Measurements from ENCODE around the gene UNC13B. TPM values are rescaled to one million over a fixed set of nuclear protein-coding genes. Genes with fewer than 3 reads are reported as not detected.
A peak's percentile ranks its signal among the peaks of the same experiment; 100 is the strongest.

Gene UNC13B
- total RNA-seq, 2 donors from 2014 or later, result 1.4 to 1.7 TPM

DNA sequence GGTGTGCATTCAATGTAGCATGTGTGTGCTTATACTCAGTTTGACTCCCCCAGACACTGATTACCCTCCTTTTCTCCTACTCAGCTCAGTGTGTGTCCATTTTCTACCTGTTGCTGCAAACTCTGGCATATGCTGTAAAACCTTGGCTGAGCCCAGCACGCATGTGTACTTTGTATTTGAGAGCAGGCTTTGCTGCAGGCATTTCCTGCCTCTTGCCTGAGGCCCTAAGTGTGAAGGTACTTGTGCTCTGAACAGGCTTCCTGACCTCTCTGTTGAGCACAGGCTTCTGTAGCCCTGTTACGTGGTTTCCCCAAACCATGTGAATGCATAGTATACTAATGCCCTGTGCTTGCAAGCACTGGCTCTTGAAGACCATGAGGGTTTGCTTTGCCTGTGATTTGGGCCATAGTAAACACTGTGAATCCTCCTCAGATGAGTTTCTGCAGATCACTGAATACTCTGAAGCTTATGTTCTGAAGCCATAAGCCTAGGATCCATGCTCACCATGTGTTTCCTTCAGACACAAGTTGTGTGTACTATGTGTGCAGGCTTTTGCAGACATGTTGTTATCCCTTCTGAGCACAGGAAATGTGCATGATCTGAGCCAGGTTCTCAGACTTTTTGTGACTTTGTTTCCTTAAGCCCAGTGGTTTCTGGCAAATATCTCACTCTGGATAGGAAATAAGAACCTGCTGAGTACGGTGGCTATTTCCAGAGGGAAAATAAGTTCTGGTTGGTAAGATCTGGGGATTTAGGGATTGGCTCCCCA lies 203.2 kb downstream of the UNC13B start:
- Mint-ChIP-seq H3K27ac (no peak overlapping the region), H3K4me1 (no peaks in the 10 kb centered on the region), H3K27me3 (no peaks in the 10 kb centered on the region), H3K4me3 (no peak overlapping the region), H3K36me3 (ENCODE audit: low read depth) (no peaks in the 10 kb centered on the region), H3K9me3 (no peaks in the 10 kb centered on the region)
- no peak for ATAC-seq (replicated peaks)

DNA sequence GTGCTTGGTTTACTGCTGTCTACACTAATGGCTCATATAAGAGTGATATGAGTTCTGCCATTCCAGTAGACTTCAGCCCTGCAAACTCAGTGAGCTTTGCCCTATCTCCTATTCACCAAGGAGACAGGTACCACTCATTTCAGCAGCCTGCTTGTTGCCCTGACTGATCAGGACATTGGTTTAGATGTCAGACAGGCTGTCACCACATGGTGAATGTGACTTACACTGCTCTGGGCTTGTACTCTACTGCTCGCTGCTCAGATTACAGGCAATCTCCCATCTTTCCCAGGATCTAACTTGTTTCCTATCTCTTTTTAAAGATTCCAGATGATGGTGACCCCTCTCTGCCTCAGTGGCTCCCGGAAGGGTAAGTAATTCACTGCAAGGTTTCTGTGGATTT lies 204.8 kb downstream of the UNC13B start:
- Mint-ChIP-seq H3K27ac (no peak overlapping the region), H3K9me3 (no peaks in the 10 kb centered on the region), H3K4me1 (no peaks in the 10 kb centered on the region), H3K27me3 (no peaks in the 10 kb centered on the region), H3K4me3 (no peak overlapping the region), H3K36me3 (ENCODE audit: low read depth) (no peaks in the 10 kb centered on the region)
- no peak for ATAC-seq (replicated peaks)

DNA sequence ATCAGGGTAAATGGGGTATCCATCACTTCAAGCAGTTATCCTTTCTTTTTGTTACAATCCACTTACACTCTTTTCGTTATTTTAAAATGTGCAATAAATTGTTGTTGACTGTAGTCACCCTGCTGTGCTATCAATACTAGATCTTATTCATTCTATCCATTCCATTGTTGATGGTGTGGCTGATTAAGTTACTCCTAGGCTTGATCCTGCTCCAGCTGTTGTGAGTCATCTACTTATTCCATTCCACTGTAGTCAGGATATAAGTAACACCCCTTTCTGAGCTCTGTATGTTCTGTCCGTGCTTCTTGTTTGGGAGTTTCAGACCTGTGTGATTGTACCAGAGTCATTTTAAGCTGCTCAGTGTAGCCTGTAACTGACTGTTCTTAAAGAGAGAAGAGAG lies 205.6 kb downstream of the UNC13B start:
- Mint-ChIP-seq H3K4me1 (no peaks in the 10 kb centered on the region), H3K27me3 (no peaks in the 10 kb centered on the region), H3K36me3 (ENCODE audit: low read depth) (no peaks in the 10 kb centered on the region), H3K9me3 (no peaks in the 10 kb centered on the region), H3K4me3 (no peak overlapping the region), H3K27ac (no peak overlapping the region)
- ATAC-seq (replicated peaks), result no peak

DNA sequence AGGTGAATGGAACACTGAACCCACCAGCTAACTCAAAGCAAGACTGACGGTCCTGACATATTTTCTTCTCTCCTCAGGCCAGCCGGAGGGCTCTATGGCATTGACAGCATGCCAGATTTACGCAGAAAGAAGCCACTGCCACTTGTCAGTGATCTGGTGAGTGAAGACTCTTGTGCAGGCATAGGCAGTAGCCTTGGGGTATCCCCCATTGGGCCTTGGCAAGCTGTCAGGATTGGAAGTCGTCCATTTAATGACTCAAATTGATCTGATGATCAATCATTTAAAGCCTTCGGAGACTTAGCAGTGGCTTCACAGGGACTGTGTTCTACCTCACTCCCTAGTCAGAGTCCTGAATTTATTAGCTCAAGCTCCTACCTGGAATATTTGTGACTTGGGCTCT lies 208.4 kb downstream of the UNC13B start:
- no peak overlapping the region for H3K27ac Mint-ChIP-seq
- H3K4me1 Mint-ChIP-seq, result no peaks in the 10 kb centered on the region

DNA sequence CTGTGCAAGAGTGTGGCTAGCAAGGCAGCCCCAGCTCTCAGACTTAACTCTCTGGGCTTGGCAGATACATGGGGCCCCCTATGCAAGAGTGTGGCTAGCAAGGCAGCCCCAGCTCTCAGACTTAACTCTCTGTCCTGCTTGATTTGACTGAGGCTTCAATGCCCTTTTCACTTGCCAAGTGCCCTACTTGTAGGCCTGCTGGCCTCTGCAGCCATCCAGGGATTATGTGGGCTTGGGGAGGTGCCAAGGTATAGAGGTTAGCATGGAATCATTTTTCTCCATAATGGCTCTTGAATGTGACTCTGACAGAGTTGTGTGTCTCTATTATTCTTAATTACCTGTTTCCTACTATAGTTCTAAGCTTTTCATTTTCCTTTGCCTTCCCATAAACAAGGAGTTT lies 212.6 kb downstream of the UNC13B start:
- H3K27ac Mint-ChIP-seq, result no peak overlapping the region
- H3K4me1 Mint-ChIP-seq, result no peaks in the 10 kb centered on the region
- no peaks in the 10 kb centered on the region for H3K9me3 Mint-ChIP-seq
- H3K4me3 Mint-ChIP-seq, result no peak overlapping the region
- no peaks in the 10 kb centered on the region for H3K27me3 Mint-ChIP-seq
- ATAC-seq (replicated peaks), result no peak
- H3K36me3 Mint-ChIP-seq (ENCODE audit: low read depth), result no peaks in the 10 kb centered on the region

More for the DNA sequence above, 208.4 kb downstream of the UNC13B start:
- Mint-ChIP-seq H3K36me3 (ENCODE audit: low read depth) (no peaks in the 10 kb centered on the region), H3K9me3 (no peaks in the 10 kb centered on the region), H3K27me3 (no peaks in the 10 kb centered on the region), H3K4me3 (no peak overlapping the region)
- no peak for ATAC-seq (replicated peaks)

DNA sequence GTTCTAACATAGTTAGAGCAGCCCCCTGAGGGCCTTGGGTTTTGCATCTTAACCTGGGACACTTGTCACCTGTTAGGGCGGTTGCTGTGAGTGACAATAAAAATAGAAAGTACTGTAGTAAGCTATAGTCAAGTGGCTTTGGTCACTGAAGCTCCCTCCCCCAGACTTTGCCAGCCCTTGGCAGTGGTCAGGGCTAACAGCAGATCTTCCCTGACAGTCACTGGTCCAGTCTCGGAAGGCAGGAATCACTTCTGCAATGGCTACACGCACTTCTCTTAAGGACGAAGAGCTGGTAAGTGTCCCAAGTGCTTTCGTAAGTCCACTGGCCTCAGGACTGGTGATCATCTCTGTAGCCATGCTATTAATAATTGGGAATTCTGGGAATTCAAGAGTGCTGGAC lies 213.1 kb downstream of the UNC13B start:
- ATAC-seq (replicated peaks), result no peak
- Mint-ChIP-seq H3K27me3 (no peaks in the 10 kb centered on the region), H3K36me3 (ENCODE audit: low read depth) (no peaks in the 10 kb centered on the region), H3K27ac (no peak overlapping the region), H3K9me3 (no peaks in the 10 kb centered on the region), H3K4me1 (no peaks in the 10 kb centered on the region), H3K4me3 (no peak overlapping the region)

DNA sequence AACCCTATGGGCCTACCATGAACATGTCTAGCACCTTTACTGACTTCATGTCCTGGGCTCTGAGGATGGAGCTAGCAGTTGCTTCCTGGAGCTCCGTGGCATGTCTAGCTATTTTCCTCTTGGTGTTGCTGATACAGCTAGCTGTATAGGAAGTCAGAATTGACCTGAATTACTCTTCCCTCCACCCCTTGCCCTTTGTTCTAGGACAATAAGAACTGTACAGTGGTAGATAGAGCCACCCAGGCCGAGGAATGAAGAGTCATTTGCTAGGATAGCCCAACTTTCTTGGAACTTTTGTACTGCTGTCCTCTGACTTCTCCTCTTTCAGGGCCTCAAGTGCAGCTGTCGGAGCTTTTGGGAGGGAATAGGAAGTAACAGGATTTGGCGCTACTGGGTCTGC lies 218.2 kb downstream of the UNC13B start:
- ATAC-seq (replicated peaks), result no peak
- Mint-ChIP-seq H3K4me3 (no peak overlapping the region), H3K9me3 (no peaks in the 10 kb centered on the region), H3K27ac (no peak overlapping the region), H3K36me3 (ENCODE audit: low read depth) (no peaks in the 10 kb centered on the region), H3K27me3 (peaks cover 3% of the 10 kb centered on the region), H3K4me1 (no peaks in the 10 kb centered on the region)

DNA sequence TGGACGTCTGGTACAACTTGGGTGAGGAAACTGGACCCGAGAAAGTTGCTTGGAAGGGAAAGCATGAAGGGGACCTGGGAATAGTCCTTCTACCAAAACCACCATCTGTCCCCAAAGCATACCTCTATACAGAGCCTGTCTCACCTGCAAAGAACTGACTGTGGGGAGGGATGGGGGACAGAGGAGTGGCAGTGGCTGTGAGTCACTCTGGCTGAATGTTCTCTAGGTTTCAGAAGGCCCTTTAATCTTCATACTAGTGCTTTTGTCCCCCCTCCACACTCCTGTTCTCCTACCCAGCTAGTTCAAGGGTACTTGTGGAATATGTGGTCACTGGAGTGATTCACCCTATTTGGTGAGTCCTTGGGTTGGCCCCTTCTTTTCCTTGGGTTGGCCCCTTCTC lies 218.8 kb downstream of the UNC13B start:
- Mint-ChIP-seq H3K9me3 (no peaks in the 10 kb centered on the region), H3K27ac (no peak overlapping the region), H3K36me3 (ENCODE audit: low read depth) (no peaks in the 10 kb centered on the region), H3K4me1 (no peaks in the 10 kb centered on the region), H3K27me3 (peaks cover 7% of the 10 kb centered on the region), H3K4me3 (no peak overlapping the region)
- no peak for ATAC-seq (replicated peaks)

DNA sequence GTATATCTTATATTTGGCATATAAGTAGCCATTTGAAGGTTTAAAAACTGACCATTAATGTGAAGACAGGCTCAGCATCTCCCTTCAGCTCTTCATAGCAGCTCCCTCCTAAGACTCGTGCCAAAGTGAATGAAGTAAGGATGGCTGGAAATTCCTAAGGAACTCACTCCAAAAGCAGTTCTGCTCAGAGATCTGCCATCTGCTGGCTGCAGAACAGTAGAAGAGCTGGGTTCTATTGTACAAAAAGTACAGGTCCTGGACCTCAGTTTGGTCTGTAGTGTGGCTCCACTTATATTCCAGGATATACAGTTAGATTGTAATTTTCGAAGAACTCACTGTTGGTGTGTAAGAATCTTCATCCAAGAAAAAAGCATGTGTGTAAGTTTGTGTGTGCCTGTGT lies 223.2 kb downstream of the UNC13B start:
- Mint-ChIP-seq H3K9me3 (no peaks in the 10 kb centered on the region), H3K4me1 (no peaks in the 10 kb centered on the region), H3K27ac (no peak overlapping the region), H3K27me3 (peaks cover 11% of the 10 kb centered on the region), H3K36me3 (ENCODE audit: low read depth) (no peaks in the 10 kb centered on the region), H3K4me3 (no peak overlapping the region)
- ATAC-seq (replicated peaks), result no peak

DNA sequence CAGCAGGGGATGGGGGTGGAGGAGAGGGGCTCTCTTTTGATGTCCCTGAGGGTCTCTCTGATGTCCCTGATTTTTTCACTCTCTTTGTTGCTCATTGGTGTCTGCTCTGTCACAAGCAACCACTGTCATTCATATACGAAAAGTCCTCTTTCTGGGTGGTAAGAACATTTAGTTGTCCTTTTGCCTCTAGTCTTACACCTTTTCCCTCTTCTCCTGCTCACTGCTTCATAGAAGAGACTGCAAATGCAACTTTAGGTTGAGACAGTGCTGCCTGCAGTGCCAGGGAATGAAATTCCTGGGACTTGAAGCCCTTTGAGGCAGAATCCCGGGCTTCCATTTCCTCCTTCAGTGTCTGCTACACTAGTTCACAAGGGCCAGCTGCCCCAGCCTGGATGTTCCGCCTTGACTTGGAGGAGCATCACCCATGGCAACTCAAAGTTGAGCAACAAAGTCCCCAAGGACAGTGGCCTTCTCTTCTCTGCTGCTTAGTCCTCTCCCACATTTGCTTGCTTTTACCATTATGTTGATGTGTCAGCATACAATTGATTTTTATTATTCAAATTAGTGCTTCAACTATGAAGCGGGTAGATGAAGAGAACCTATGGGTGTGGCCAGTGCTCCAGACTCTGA lies 233.4 kb downstream of the UNC13B start:
- Mint-ChIP-seq H3K4me3 (no peak overlapping the region), H3K27ac (no peak overlapping the region), H3K36me3 (ENCODE audit: low read depth) (no peaks in the 10 kb centered on the region), H3K4me1 (peaks cover 5% of the 10 kb centered on the region), H3K9me3 (no peaks in the 10 kb centered on the region), H3K27me3 (peaks cover 10% of the 10 kb centered on the region)
- ATAC-seq (replicated peaks), result no peak

DNA sequence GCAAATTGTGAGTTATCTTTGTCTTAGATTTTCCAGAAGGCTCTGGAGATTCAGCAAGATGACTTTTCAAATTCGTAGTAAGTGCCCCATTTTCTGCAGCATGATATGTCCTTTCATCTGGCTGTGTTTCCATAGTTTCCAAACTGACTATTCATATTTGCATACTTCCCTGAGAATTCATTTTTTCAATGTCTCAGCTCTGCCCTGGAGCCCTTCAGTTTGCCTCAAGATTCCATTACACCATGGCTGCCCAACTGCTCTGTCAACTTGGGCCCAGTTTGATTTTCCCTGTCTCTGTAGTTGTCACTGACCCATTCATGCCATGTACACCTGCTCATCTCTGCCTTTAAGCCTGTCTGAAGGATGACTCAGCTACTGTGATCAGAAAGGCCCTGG lies 233.9 kb downstream of the UNC13B start:
- Mint-ChIP-seq H3K27ac (no peak overlapping the region), H3K9me3 (no peaks in the 10 kb centered on the region)

DNA sequence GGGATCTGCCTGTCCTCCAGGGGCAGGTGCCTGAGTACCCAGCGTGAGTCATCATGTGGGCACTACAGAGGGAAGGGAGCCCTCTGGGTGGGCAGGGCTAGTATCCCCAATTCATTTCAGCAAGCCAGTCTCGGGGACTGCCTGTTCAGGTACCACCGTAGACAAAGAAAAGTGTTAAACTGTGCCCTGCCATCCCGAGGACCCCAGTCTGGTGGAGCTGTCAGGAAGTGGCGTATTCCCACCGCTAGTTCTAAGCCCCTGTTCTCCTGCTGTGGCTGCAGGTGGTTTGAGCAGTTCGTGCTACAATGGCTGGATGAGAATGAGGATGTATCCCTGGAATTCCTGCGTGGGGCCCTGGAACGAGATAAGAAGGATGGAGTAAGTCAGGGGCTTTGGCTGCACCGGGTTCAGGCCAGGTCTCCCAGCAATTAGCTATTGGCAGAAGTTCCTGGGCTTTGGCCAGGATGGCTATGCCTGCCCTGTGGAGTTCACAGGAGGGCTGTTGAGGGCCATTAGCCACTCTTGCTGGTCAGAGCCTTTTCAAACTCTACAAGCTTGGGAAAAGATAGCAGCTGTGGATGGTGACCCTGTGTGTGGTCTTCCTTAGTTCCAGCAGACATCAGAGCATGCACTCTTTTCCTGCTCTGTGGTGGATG lies 234.9 kb downstream of the UNC13B start:
- Mint-ChIP-seq H3K27me3 (peaks cover 15% of the 10 kb centered on the region), H3K4me3 (no peak overlapping the region), H3K36me3 (ENCODE audit: low read depth) (no peaks in the 10 kb centered on the region), H3K9me3 (no peaks in the 10 kb centered on the region), H3K27ac (no peak overlapping the region), H3K4me1 (no peaks in the 10 kb centered on the region)
- ATAC-seq (replicated peaks), result no peak

More for the DNA sequence above, 233.9 kb downstream of the UNC13B start:
- Mint-ChIP-seq H3K27me3 (peaks cover 13% of the 10 kb centered on the region), H3K4me3 (no peak overlapping the region), H3K36me3 (ENCODE audit: low read depth) (no peaks in the 10 kb centered on the region), H3K4me1 (peaks cover 5% of the 10 kb centered on the region)
- no peak for ATAC-seq (replicated peaks)

DNA sequence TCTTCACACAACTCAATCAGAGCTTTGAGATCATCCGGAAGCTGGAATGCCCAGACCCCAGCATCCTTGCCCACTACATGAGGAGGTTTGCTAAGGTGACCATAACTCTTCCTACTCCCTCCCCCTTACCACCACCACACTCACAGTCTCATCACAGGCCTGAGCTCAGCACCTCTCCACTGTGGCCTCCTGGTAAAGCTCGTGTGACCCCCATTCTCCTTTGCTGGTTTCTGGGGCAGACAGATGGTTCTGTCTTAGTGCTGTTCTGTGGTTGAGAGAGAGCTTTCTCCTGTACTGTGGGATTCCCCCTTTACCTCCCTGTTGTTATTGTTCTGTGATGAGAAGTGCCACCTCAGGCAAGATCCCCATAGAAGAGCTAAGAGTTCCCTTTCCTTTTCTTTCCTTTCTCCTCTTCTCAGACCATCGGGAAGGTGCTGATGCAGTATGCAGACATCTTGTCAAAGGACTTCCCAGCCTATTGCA lies 235.4 kb downstream of the UNC13B start:
- ATAC-seq (replicated peaks), result peak; percentile 11

DNA sequence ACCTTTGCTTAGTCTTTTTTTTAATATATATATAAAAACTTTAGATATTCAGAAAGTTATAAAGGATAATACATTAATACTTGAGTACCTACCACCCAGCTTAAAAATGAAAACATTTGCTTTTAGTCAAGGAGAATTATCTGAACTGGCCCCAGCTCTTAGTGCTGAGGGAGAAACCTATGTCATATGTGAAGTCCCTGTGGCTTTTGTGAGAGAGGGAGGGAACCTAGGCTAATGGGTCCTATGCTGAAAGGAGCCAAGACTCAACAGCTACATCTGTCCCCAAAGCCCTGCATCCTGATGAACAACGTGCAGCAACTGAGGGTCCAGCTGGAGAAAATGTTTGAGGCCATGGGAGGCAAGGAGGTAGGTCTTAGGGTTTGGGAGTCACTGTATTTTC lies 236.1 kb downstream of the UNC13B start:
- peaks cover 15% of the 10 kb centered on the region for H3K27me3 Mint-ChIP-seq
- no peaks in the 10 kb centered on the region for H3K36me3 Mint-ChIP-seq (ENCODE audit: low read depth)
- ATAC-seq (replicated peaks), result no peak
- no peaks in the 10 kb centered on the region for H3K4me1 Mint-ChIP-seq
- H3K27ac Mint-ChIP-seq, result peak overlapping the region; percentile 31
- H3K9me3 Mint-ChIP-seq, result no peaks in the 10 kb centered on the region
- H3K4me3 Mint-ChIP-seq, result no peak overlapping the region

More for the DNA sequence above, 235.4 kb downstream of the UNC13B start:
- H3K4me1 Mint-ChIP-seq, result no peaks in the 10 kb centered on the region
- H3K4me3 Mint-ChIP-seq, result no peak overlapping the region
- H3K27ac Mint-ChIP-seq, result no peak overlapping the region
- no peaks in the 10 kb centered on the region for H3K36me3 Mint-ChIP-seq (ENCODE audit: low read depth)
- H3K9me3 Mint-ChIP-seq, result no peaks in the 10 kb centered on the region
- peaks cover 15% of the 10 kb centered on the region for H3K27me3 Mint-ChIP-seq

Measured in activated T-helper 17 cell treated with anti-CD3 and anti-CD28 coated beads, Interleukin-2, amount 50 U/mL, for 72 hours (primary cell).